HUES6 (cell line): ENCODE results near the gene LBHD1.

Experiments
- H3K27ac ChIP-seq: 2 replicates; pipeline ENCODE4 v1.7.0; 2013; ENCODE audit warnings: low read depth, mild to moderate bottlenecking, low read length, inconsistent platforms
- H3K27me3 ChIP-seq: 2 replicates; pipeline ENCODE4 v1.6.1; 2013; ENCODE audit warnings: low read length; ENCODE audit not compliant: control insufficient read depth, insufficient read depth
- H3K36me3 ChIP-seq: 2 replicates; pipeline ENCODE4 v1.6.1; 2013; ENCODE audit warnings: low read length; ENCODE audit not compliant: control insufficient read depth, insufficient read depth
- H3K4me1 ChIP-seq: 2 replicates; pipeline ENCODE4 v1.6.1; 2013; ENCODE audit warnings: low read length; ENCODE audit not compliant: control insufficient read depth, insufficient read depth
- H3K4me3 ChIP-seq: 2 replicates; pipeline ENCODE4 v1.5.1; 2013; ENCODE audit warnings: low read depth, low read length
- H3K9ac ChIP-seq: one replicate; pipeline ENCODE4 v1.6.1; 2013; ENCODE audit warnings: mild to moderate bottlenecking, low read length
- H3K9me3 ChIP-seq: 2 replicates; pipeline ENCODE4 v1.6.1; 2013; ENCODE audit warnings: low read depth, low read length; ENCODE audit not compliant: control insufficient read depth, insufficient read depth

The LBHD1 gene

DNA sequence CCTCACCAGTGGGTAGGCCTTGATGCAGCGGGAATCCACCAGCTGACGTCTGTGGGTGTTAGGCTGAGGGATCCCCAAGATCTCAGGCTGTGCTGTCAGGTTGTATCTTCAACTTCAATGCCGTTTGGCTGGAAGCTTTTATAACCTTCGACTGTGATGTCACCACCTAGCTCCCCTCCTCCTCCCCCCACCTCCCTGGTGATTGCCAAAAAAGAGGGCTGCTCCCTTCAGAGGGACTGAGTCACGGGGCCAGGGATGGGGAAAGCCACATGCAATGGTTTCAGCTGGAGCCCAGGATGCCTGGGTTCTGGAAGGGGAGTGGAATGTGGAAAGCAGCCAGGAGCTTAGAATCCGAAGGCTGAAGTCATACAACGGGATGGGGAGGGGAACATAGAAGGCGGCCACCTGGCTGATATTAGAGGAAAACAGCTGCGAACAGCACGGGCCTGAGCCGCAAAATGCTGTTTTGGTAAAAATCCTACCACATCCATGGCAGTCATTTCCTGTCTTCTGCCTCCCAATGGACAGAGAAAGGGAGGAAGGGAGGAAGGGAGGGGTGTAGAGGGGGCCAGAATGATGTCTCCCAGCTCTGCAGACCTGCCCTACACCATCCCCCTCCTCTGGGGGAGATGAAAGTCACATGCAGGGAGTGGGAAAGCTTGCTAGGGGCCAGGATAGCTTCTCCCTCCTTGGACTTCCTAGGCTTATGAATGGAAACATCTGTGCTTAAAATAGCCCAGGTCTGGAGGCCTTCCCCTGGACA is 17.5 kb upstream of the LBHD1 start, which contains the start of gene LRRN4CL:
Gene LRRN4CL (minus strand): TSS at position 110 of the 763 bp plus-strand sequence. CDS start 1,022 bp downstream, outside the sequence.
- Histone ChIP-seq H3K27ac (no peak within 1 kb of the TSS), H3K9ac (no peak within 1 kb of the TSS)

GRCh38 chr11:62688491-62688890 is 16.4 kb upstream of the LBHD1 start:
- H3K36me3 ChIP-seq, result peaks cover 38% of the 10 kb centered on the region
- no peak overlapping the region for H3K9ac ChIP-seq
- H3K27ac ChIP-seq, result no peak overlapping the region
- no peaks in the 10 kb centered on the region for H3K9me3 ChIP-seq
- no peak overlapping the region for H3K4me3 ChIP-seq
- peaks cover 8% of the 10 kb centered on the region; the same call in 1 of the 2 replicates for H3K4me1 ChIP-seq
- H3K27me3 ChIP-seq, result no peaks in the 10 kb centered on the region

More for the DNA sequence above, 17.5 kb upstream of the LBHD1 start, which contains the start of gene LRRN4CL:
- Histone ChIP-seq H3K4me3 (no peak within 1 kb of the TSS), H3K36me3 (peaks cover 47% of the 10 kb centered on the region), H3K9me3 (no peaks in the 10 kb centered on the region), H3K27me3 (no peaks in the 10 kb centered on the region), H3K4me1 (peaks cover 8% of the 10 kb centered on the region; the same call in 1 of the 2 replicates)

DNA sequence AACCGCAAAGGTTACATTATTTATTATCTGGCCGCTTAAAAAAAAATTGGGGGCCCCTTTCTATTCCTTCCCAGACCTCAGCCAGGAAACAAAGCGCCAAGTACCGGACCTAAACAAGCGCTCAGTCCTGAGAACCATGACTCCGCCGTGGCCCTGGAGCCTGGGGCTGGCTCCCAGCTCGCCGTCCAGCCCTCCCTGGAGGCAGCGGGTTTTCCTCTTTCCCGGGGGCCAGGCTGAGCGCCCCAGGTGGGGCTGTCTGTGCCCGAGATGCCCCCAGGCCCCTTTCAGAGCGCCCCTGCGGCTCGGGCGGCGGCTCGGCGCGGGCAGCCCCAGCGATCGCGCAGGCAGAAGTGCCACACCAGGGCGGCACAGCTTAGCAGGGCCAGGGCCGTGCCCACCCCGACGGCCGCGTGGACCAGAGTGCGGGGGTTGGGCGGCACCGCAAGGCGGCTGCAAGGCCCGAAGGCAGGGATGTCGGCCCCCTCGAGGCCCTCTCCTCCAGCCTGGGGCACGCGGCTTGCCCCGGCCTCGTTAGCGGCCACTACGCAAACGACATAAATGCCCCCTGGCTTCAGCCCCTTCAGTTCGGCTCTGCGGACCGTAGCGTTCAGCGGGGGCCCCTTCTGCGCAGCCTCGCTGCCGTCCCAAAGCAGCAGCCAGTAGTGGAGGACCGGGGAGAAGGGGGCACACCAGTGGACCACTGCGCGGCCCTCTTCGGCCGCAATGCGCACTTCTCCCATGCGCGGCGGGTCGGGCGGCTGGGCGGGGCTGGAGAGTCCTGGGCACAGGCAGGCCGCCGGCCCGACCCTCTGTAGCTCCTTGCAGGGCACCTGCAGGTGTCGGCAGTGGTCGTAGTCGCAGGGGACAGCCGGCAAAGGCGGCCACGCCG is 15.7 kb upstream of the LBHD1 start:
- H3K4me1 ChIP-seq, result peaks cover 8% of the 10 kb centered on the region; the same call in 1 of the 2 replicates
- H3K27ac ChIP-seq, result no peak overlapping the region
- peak overlapping the region; percentile 14; the same call in 1 of the 2 replicates for H3K4me3 ChIP-seq
- no peaks in the 10 kb centered on the region for H3K27me3 ChIP-seq
- H3K36me3 ChIP-seq, result peaks cover 30% of the 10 kb centered on the region
- no peak overlapping the region for H3K9ac ChIP-seq
- H3K9me3 ChIP-seq, result no peaks in the 10 kb centered on the region

- Histone ChIP-seq H3K4me3 (no peak overlapping the region), H3K27me3 (no peaks in the 10 kb centered on the region), H3K9ac (no peak overlapping the region), H3K27ac (no peak overlapping the region), H3K36me3 (peaks cover 4% of the 10 kb centered on the region), H3K4me1 (0 out of 2 replicates have a peak, but pooled peaks cover 4% of the 10 kb centered on the region), H3K9me3 (no peaks in the 10 kb centered on the region)
Observed at GRCh38 chr11:62682518-62682917, 10.5 kb upstream of the LBHD1 start.

DNA sequence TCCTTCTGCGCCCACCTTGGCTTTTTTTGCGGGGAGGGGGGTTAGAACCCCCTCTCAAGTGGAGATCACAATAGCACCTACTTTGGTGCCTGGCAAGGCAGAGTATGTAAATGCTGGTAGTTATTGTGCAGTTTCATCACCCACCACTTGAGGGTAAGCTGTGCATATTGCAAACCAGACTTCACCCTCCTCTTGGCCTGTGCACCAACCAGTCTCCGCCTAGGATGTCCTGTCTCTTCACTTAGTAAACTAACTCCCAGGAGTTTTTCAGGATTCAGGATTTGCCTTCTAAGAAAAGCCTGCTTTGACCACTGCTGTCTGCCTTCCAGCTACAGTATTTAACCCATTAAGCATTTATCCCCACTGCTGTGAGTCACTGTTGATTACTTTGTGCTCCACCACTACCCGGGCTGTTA is 8.8 kb upstream of the LBHD1 start:
- Histone ChIP-seq H3K27me3 (no peaks in the 10 kb centered on the region), H3K9ac (no peak overlapping the region), H3K27ac (no peak overlapping the region), H3K9me3 (no peaks in the 10 kb centered on the region), H3K4me3 (no peak overlapping the region), H3K4me1 (0 out of 2 replicates have a peak, but pooled peaks cover 4% of the 10 kb centered on the region), H3K36me3 (peaks cover 19% of the 10 kb centered on the region)

- no peaks in the 10 kb centered on the region for H3K27me3 ChIP-seq
- peak within 1 kb of the TSS; percentile 83; the same call in 1 of the 2 replicates for H3K27ac ChIP-seq
- 0 out of 2 replicates have a peak, but pooled peaks cover 4% of the 10 kb centered on the region for H3K4me1 ChIP-seq
- peaks cover 21% of the 10 kb centered on the region for H3K36me3 ChIP-seq
- peak within 1 kb of the TSS; percentile 94 for H3K9ac ChIP-seq
- no peaks in the 10 kb centered on the region for H3K9me3 ChIP-seq
- H3K4me3 ChIP-seq, result peak within 1 kb of the TSS; percentile 94
Observed at GRCh38 chr11:62678770-62679696, 7.0 kb upstream of the LBHD1 start, which contains the start of gene UBXN1. Gene UBXN1 (minus strand): TSS chr11:62679073. CDS start chr11:62678923, 150 bp downstream.

DNA sequence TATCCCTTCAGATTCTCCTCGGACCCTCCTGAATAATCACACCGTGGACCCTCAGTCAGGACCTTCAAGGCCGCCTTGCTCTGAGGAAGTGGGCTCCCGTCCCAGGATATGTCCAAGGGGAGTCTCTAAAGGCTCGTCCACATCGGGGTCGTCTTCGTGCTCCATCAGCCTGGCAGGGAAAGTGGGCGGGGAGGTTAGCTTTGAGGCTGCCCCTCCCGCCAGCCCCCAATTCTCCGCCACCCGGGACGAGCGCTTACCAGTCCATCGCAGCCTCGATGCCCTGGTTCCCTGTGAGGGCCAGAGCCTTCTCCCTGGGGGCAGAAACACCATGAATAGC is 6.3 kb upstream of the LBHD1 start:
- no peaks in the 10 kb centered on the region for H3K9me3 ChIP-seq
- H3K4me3 ChIP-seq, result peak overlapping the region; percentile 94
- H3K36me3 ChIP-seq, result peaks cover 28% of the 10 kb centered on the region
- peak overlapping the region; percentile 94 for H3K9ac ChIP-seq
- H3K27me3 ChIP-seq, result no peaks in the 10 kb centered on the region
- H3K27ac ChIP-seq, result peak overlapping the region; percentile 83; the same call in 1 of the 2 replicates
- H3K4me1 ChIP-seq, result 0 out of 2 replicates have a peak, but pooled peaks cover 4% of the 10 kb centered on the region

GRCh38 chr11:62677714-62678113 is 5.6 kb upstream of the LBHD1 start:
- H3K9me3 ChIP-seq, result no peaks in the 10 kb centered on the region
- peaks cover 32% of the 10 kb centered on the region for H3K36me3 ChIP-seq
- no peak overlapping the region for H3K9ac ChIP-seq
- H3K4me3 ChIP-seq, result peak overlapping the region; percentile 94
- peaks cover 7% of the 10 kb centered on the region; the same call in 1 of the 2 replicates for H3K4me1 ChIP-seq
- H3K27me3 ChIP-seq, result no peaks in the 10 kb centered on the region
- no peak overlapping the region for H3K27ac ChIP-seq

DNA sequence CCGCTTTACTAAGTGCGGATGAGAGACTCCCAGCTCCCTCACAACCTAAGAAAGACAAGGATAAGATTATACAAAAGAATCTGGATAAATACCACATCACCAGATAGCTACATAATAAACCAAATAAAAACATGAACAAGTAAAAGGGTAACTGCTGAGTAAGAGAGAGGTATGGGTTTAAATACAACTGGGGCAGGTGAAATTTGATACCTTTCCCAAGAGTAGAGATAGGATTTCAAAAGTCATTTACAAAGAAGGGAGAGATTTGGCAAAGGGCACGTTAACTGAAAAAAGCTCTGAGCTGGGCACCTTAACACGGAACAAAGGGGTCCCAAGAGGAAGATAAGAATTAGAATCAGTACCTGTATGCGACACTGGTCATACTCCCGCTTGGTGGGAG is 5.1 kb upstream of the LBHD1 start:
- Histone ChIP-seq H3K4me3 (no peak overlapping the region), H3K27me3 (no peaks in the 10 kb centered on the region), H3K36me3 (peaks cover 32% of the 10 kb centered on the region), H3K9me3 (no peaks in the 10 kb centered on the region), H3K27ac (no peak overlapping the region), H3K9ac (no peak overlapping the region), H3K4me1 (peaks cover 7% of the 10 kb centered on the region; the same call in 1 of the 2 replicates)

- Histone ChIP-seq H3K9ac (no peak overlapping the region), H3K27me3 (no peaks in the 10 kb centered on the region), H3K9me3 (no peaks in the 10 kb centered on the region), H3K36me3 (peaks cover 32% of the 10 kb centered on the region), H3K27ac (no peak overlapping the region), H3K4me1 (peaks cover 7% of the 10 kb centered on the region; the same call in 1 of the 2 replicates), H3K4me3 (no peak overlapping the region)
Observed at GRCh38 chr11:62676698-62677097, 4.6 kb upstream of the LBHD1 start.
